Esophagus squamous epithelium (tissue), 5 donors: ENCODE results near the gene KAZN. TPM values are rescaled to one million over a fixed set of nuclear protein-coding genes. Genes with fewer than 3 reads are reported as not detected.

Experiments used
- DNase-seq: peaks from one replicate; lab custom pipeline; 2025; lab: John Stamatoyannopoulos, UW
- H3K27ac ChIP-seq, 4 donors: fragments of 200-600 bp; sonication (generic); one replicate each; pipeline ENCODE4 v1.5.1; 2016 to 2019; ENCODE audit warnings: mild to moderate bottlenecking in 1 of 4
- H3K27me3 ChIP-seq, 4 donors: fragments of 200-600 bp; sonication (generic); 1 replicate in 3 of 4; 2 replicates in 1 of 4; pipeline versions ENCODE4 v1.5.1 to v1.6.0; 2017 to 2021; ENCODE audit warnings: antibody characterized with exemption in 1 of 4
- H3K36me3 ChIP-seq, 3 donors: fragments of 200-600 bp; sonication (generic); one replicate each; pipeline ENCODE4 v1.5.1; 2016 to 2019
- H3K4me1 ChIP-seq, 3 donors: fragments of 200-600 bp; sonication (generic); one replicate each; pipeline ENCODE4 v1.5.1; 2017 to 2019
- H3K4me3 ChIP-seq, 4 donors: fragments of 200-600 bp; sonication (generic); 1 replicate in 3 of 4; 2 replicates in 1 of 4; pipeline ENCODE4 v1.5.1; 2016 to 2019; ENCODE audit warnings: mild to moderate bottlenecking in 2 of 4, moderate library complexity in 1 of 4
- H3K9me3 ChIP-seq, 3 donors: fragments of 200-600 bp; sonication (generic); one replicate each; pipeline ENCODE4 v1.5.1; 2016 to 2019
- CTCF ChIP-seq, 6 experiments: fragments of 450-650 bp in 4 of 6; fragments of 200-600 bp in 2 of 6; sonication (generic) in 2 of 6; IDR thresholded peaks; one replicate each; pipeline ENCODE4 v1.5.1; 2016 to 2019; ENCODE audit warnings: antibody characterized with exemption in 6 of 6, mild to moderate bottlenecking in 4 of 6, moderate library complexity in 4 of 6
- POLR2A ChIP-seq, 4 donors: fragments of 450-650 bp; IDR thresholded peaks; one replicate each; pipeline ENCODE4 v1.6.1; 2017; ENCODE audit warnings: antibody characterized with exemption in 4 of 4, mild to moderate bottlenecking in 4 of 4, moderate library complexity in 3 of 4
- WGBS, 2 donors: methylation state at CpG; one replicate each; pipeline ENCODE4 v1.1.5; 2018; 5-methylcytosine and 5-hydroxymethylcytosine counted together
- intact Hi-C: fragments of 100-400 bp; cut with DNase I; formaldehyde crosslinking; loops from one replicate; pipeline ENCODE4 v1.15.0; 2022
- total RNA-seq, 4 donors: library from RNA; depleted of rRNA; stranded (reverse); fragments of >200 nt; gene quantifications; one replicate each; pipeline ENCODE4 v1.1.0, GENCODE V29; 2016
- donor health status: DM: yes; HTN: yes; CAD: no.

Gene KAZN
- total RNA-seq, 4 donors from 2014 or later, result 25.0 to 54.5 (median 30.8) TPM

GRCh38 chr1:14817223-14818170 lies 219.0 kb downstream of the KAZN start:
- Histone ChIP-seq H3K36me3 (no peaks in the 10 kb centered on the region), H3K4me1 (peaks cover 0 to 25% (median 8%) of the 10 kb centered on the region in 3 donors), H3K9me3 (no peaks in the 10 kb centered on the region), H3K27me3 (no peaks in the 10 kb centered on the region), H3K4me3 (no peak overlapping the region), H3K27ac (no peak overlapping the region)
- 69 to 72% methylated on average over 8 of the region's 8 CpGs for WGBS, 2 donors
- no peak for DNase-seq
- intact Hi-C loops, result no loop called here
- TF ChIP-seq CTCF (IDR thresholded peaks at IDR 0.05), result no peak
- no peak for TF ChIP-seq POLR2A (IDR thresholded peaks at IDR 0.05)

GRCh38 chr1:14820295-14821085 lies 222.0 kb downstream of the KAZN start:
- DNase-seq, result no peak
- no peak overlapping the region for H3K27ac ChIP-seq
- H3K4me1 ChIP-seq, result peaks cover 0 to 16% (median 1%) of the 10 kb centered on the region in 3 donors
- no peaks in the 10 kb centered on the region for H3K27me3 ChIP-seq
- TF ChIP-seq CTCF (IDR thresholded peaks at IDR 0.05) (no peak), POLR2A (IDR thresholded peaks at IDR 0.05) (no peak)
- intact Hi-C loops, result no loop called here
- H3K36me3 ChIP-seq, result no peaks in the 10 kb centered on the region
- H3K9me3 ChIP-seq, result no peaks in the 10 kb centered on the region
- WGBS, 2 donors, result 79 to 81% methylated on average over 18 of the region's 18 CpGs
- H3K4me3 ChIP-seq, result no peak overlapping the region

- H3K27ac ChIP-seq, result no peak overlapping the region
- no peaks in the 10 kb centered on the region for H3K27me3 ChIP-seq
- H3K36me3 ChIP-seq, result no peaks in the 10 kb centered on the region
- no peak for TF ChIP-seq CTCF (IDR thresholded peaks at IDR 0.05)
- no peak for TF ChIP-seq POLR2A (IDR thresholded peaks at IDR 0.05)
- H3K4me3 ChIP-seq, result no peak overlapping the region
- WGBS, 2 donors, result 71 to 79% methylated on average over 12 to 13 of the region's 14 CpGs
- no peaks in the 10 kb centered on the region for H3K9me3 ChIP-seq
- no peak for DNase-seq
- intact Hi-C loops, result no loop called here
- H3K4me1 ChIP-seq, result peaks cover 0 to 10% (median 0%) of the 10 kb centered on the region in 3 donors
Observed at GRCh38 chr1:14822493-14822892, 224.0 kb downstream of the KAZN start.

GRCh38 chr1:14822996-14823395 lies 224.5 kb downstream of the KAZN start:
- DNase-seq, result no peak
- Histone ChIP-seq H3K4me1 (peaks cover 0 to 5% (median 0%) of the 10 kb centered on the region in 3 donors), H3K4me3 (no peak overlapping the region), H3K27me3 (no peaks in the 10 kb centered on the region), H3K9me3 (no peaks in the 10 kb centered on the region), H3K27ac (no peak overlapping the region), H3K36me3 (no peaks in the 10 kb centered on the region)
- 78 to 80% methylated on average over 5 to 6 of the region's 14 CpGs for WGBS, 2 donors
- intact Hi-C loops, result no loop called here
- no peak for TF ChIP-seq POLR2A (IDR thresholded peaks at IDR 0.05)
- TF ChIP-seq CTCF (IDR thresholded peaks at IDR 0.05), result no peak
